Liver (tissue), 3 donors: Measurements from ENCODE around the gene RICTOR.

Experiments used
- ATF3 ChIP-seq: IDR thresholded peaks from 2 replicates; pipeline ENCODE4 v1.6.1; 2016; ENCODE audit warnings: antibody characterized with exemption
- CTCF ChIP-seq: fragments of 150-350 bp; IDR thresholded peaks from 2 replicates; pipeline ENCODE4 v1.5.1; 2017; ENCODE audit warnings: improper control_type of control experiment, low read depth, low read length; ENCODE audit not compliant: missing input control
- EGR1 ChIP-seq, 2 donors: IDR thresholded peaks; 2 replicates each; pipeline ENCODE4 v1.6.1; 2016 to 2018; ENCODE audit warnings: antibody characterized with exemption in 2 of 2, low read depth in 2 of 2
- GABPA ChIP-seq, 2 donors: IDR thresholded peaks in 1 of 2; conservative IDR thresholded peaks in 1 of 2; 2 replicates each; pipeline ENCODE4 v1.6.1; 2016; ENCODE audit warnings: antibody characterized with exemption in 2 of 2, mild to moderate bottlenecking in 1 of 2, moderate library complexity in 1 of 2
- HNF4A ChIP-seq, 2 donors: conservative IDR thresholded peaks; 2 replicates each; pipeline ENCODE4 v1.6.1; 2016; ENCODE audit warnings: antibody characterized with exemption in 2 of 2, mild to moderate bottlenecking in 2 of 2
- JUND ChIP-seq, 2 donors: IDR thresholded peaks; 2 replicates each; pipeline ENCODE4 v1.6.1; 2016; ENCODE audit warnings: antibody characterized with exemption in 2 of 2
- donor health status: healthy.
- donor health status: healthy.

GRCh38 chr5:39093352-39093751 lies 19.2 kb upstream of the RICTOR start:
- TF ChIP-seq CTCF = no peak
- no peak for TF ChIP-seq EGR1 (IDR thresholded peaks at IDR 0.05; ENCODE audit: low read depth in 2 of 2)
- TF ChIP-seq JUND (IDR thresholded peaks at IDR 0.05) = no peak
- no peak for TF ChIP-seq GABPA (IDR thresholded peaks at IDR 0.05 in 1 of 2, conservative IDR thresholded peaks at IDR 0.05 in 1 of 2)
- TF ChIP-seq ATF3 = no peak
- TF ChIP-seq HNF4A (conservative IDR thresholded peaks at IDR 0.05) = no peak
